ENCODE measurements around the gene SLC39A7.

The SLC39A7 gene, protein sequence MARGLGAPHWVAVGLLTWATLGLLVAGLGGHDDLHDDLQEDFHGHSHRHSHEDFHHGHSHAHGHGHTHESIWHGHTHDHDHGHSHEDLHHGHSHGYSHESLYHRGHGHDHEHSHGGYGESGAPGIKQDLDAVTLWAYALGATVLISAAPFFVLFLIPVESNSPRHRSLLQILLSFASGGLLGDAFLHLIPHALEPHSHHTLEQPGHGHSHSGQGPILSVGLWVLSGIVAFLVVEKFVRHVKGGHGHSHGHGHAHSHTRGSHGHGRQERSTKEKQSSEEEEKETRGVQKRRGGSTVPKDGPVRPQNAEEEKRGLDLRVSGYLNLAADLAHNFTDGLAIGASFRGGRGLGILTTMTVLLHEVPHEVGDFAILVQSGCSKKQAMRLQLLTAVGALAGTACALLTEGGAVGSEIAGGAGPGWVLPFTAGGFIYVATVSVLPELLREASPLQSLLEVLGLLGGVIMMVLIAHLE

GRCh38 chr6:33200219-33201146, at the start of gene SLC39A7, which contains the start of gene RXRB:
Gene SLC39A7 (plus strand): TSS chr6:33200867. CDS start chr6:33201246, 379 bp downstream.
Gene RXRB (minus strand): TSS chr6:33200665. CDS start chr6:33200476, 189 bp downstream.
- no peaks in the 10 kb centered on the region for H3K9me3 Mint-ChIP-seq
- peak within 1 kb of the TSS; percentile 99 for H3K27ac Mint-ChIP-seq (ENCODE audit: low read depth)
- DNase-seq (ENCODE audit: low spot score in 2 of 2) (peak; percentile 90 to 97), ATAC-seq (replicated peaks; ENCODE audit: extremely low read depth, poor library complexity, severe bottlenecking) (peak; percentile 80)
- H3K4me3 Mint-ChIP-seq = peak within 1 kb of the TSS; percentile 99
- H3K4me1 Mint-ChIP-seq = peaks cover 71% of the 10 kb centered on the region
- peaks cover 44% of the 10 kb centered on the region for H3K36me3 Mint-ChIP-seq (ENCODE audit: insufficient read depth)
- H3K27me3 Mint-ChIP-seq = no peaks in the 10 kb centered on the region

- DNase-seq (ENCODE audit: low spot score in 2 of 2) = no peak
- H3K9me3 Mint-ChIP-seq = peaks cover 9% of the 10 kb centered on the region
- no peak overlapping the region for H3K27ac Mint-ChIP-seq (ENCODE audit: low read depth)
- no peaks in the 10 kb centered on the region for H3K4me1 Mint-ChIP-seq
- ATAC-seq (replicated peaks; ENCODE audit: extremely low read depth, poor library complexity, severe bottlenecking) = no peak
- peaks cover 42% of the 10 kb centered on the region for H3K27me3 Mint-ChIP-seq
- H3K4me3 Mint-ChIP-seq = no peak overlapping the region
- no peaks in the 10 kb centered on the region for H3K36me3 Mint-ChIP-seq (ENCODE audit: insufficient read depth)
Measured at GRCh38 chr6:33151050-33151449, 49.6 kb upstream of the SLC39A7 start.

DNA sequence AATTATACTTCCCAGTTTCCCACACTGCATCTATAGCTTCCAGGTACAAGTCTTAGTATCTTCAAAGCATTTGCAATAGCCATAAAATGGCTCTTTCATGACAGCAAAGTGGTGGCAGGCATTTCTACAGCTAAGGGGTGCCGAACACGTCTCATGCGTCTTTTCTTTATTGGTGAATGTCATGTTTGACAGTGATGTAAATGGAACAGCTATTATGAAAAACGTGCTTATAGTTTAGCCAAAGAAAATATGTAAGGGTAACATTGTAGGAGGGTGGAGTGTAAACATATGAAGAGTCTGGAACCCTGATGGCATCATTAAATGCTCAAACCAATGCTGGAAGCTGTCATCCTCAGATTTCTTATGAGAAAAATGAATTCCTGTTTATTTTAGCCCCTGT, 46.3 kb upstream of the SLC39A7 start:
- ATAC-seq (replicated peaks; ENCODE audit: extremely low read depth, poor library complexity, severe bottlenecking) = no peak
- no peaks in the 10 kb centered on the region for H3K4me1 Mint-ChIP-seq
- peaks cover 43% of the 10 kb centered on the region for H3K27me3 Mint-ChIP-seq
- H3K9me3 Mint-ChIP-seq = peaks cover 9% of the 10 kb centered on the region
- H3K36me3 Mint-ChIP-seq (ENCODE audit: insufficient read depth) = no peaks in the 10 kb centered on the region
- H3K4me3 Mint-ChIP-seq = no peak overlapping the region
- H3K27ac Mint-ChIP-seq (ENCODE audit: low read depth) = no peak overlapping the region
- no peak for DNase-seq (ENCODE audit: low spot score in 2 of 2)

DNA sequence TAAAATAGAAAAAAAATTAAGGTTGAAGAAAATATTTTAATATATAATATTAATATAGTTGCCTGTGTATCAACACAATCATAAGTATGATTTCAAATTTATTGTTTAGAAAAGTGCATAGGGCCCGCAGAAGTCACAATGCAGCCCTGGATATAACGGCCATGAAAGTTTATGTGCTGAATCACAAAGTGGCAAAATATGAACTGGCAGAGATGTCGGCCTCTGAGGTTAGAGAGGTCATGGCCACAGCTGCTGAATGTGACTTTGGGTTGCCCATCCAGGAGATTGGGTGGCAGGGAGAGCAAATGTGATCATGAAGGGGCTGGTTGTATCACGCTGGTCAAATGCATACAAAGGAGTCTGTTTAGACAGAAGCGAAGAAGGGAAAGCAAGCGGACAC, 44.1 kb upstream of the SLC39A7 start:
- DNase-seq (ENCODE audit: low spot score in 2 of 2) = no peak
- peaks cover 7% of the 10 kb centered on the region for H3K4me1 Mint-ChIP-seq
- H3K4me3 Mint-ChIP-seq = no peak overlapping the region
- H3K9me3 Mint-ChIP-seq = peaks cover 9% of the 10 kb centered on the region
- no peak for ATAC-seq (replicated peaks; ENCODE audit: extremely low read depth, poor library complexity, severe bottlenecking)
- H3K27me3 Mint-ChIP-seq = peaks cover 30% of the 10 kb centered on the region
- H3K27ac Mint-ChIP-seq (ENCODE audit: low read depth) = no peak overlapping the region
- peaks cover 4% of the 10 kb centered on the region for H3K36me3 Mint-ChIP-seq (ENCODE audit: insufficient read depth)

- DNase-seq (ENCODE audit: low spot score in 2 of 2) (no peak), ATAC-seq (replicated peaks; ENCODE audit: extremely low read depth, poor library complexity, severe bottlenecking) (no peak)
- peaks cover 5% of the 10 kb centered on the region for H3K9me3 Mint-ChIP-seq
- H3K4me1 Mint-ChIP-seq = peaks cover 11% of the 10 kb centered on the region
- peaks cover 5% of the 10 kb centered on the region for H3K36me3 Mint-ChIP-seq (ENCODE audit: insufficient read depth)
- no peak overlapping the region for H3K27ac Mint-ChIP-seq (ENCODE audit: low read depth)
- H3K27me3 Mint-ChIP-seq = peaks cover 30% of the 10 kb centered on the region
- no peak overlapping the region for H3K4me3 Mint-ChIP-seq
Measured at GRCh38 chr6:33156964-33157363, 43.7 kb upstream of the SLC39A7 start.

GRCh38 chr6:33160096-33160495, 40.6 kb upstream of the SLC39A7 start:
- Mint-ChIP-seq H3K27me3 (peaks cover 26% of the 10 kb centered on the region), H3K4me1 (peaks cover 12% of the 10 kb centered on the region), H3K4me3 (no peak overlapping the region), H3K9me3 (no peaks in the 10 kb centered on the region), H3K36me3 (ENCODE audit: insufficient read depth) (peaks cover 5% of the 10 kb centered on the region), H3K27ac (ENCODE audit: low read depth) (no peak overlapping the region)
- ATAC-seq (replicated peaks; ENCODE audit: extremely low read depth, poor library complexity, severe bottlenecking) (no peak), DNase-seq (ENCODE audit: low spot score in 2 of 2) (no peak)

DNA sequence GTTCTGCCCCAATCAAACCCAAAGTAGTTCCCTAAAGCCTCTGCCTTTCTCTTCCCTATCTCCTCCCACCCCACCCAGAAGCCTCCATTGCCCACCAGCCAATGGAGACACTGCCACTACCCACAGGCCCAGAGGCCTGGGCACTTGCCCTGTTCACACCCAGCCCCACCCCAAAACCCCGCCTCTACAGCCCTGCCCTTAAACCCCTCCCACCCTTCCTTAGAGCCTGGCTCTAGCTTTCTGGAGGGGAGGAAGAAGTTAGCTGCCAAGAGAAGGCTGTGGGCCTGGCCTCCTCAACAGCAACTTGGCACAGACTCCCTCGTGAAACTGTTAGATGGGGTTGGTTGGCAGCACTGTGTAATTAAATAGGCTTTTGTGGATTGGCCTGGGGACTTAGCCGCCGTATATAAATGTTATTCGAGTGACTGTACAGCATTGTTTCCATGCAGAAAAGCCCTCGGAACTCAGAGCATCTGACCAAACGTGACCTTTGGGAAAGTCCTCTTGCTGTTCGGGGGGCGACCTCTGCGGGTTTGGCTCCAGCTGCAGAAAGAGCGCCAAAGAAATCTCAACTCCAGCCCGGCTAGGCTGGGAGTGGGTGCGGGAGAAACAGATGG, 39.8 kb upstream of the SLC39A7 start:
- Mint-ChIP-seq H3K4me1 (peaks cover 12% of the 10 kb centered on the region), H3K9me3 (no peaks in the 10 kb centered on the region), H3K36me3 (ENCODE audit: insufficient read depth) (peaks cover 5% of the 10 kb centered on the region), H3K27me3 (peaks cover 28% of the 10 kb centered on the region), H3K4me3 (peak overlapping the region; percentile 83), H3K27ac (ENCODE audit: low read depth) (peak overlapping the region; percentile 87)
- no peak for DNase-seq (ENCODE audit: low spot score in 2 of 2)
- ATAC-seq (replicated peaks; ENCODE audit: extremely low read depth, poor library complexity, severe bottlenecking) = no peak

GRCh38 chr6:33161354-33162331, 39.0 kb upstream of the SLC39A7 start:
- Mint-ChIP-seq H3K4me1 (peaks cover 12% of the 10 kb centered on the region), H3K27ac (ENCODE audit: low read depth) (peak overlapping the region; percentile 87), H3K4me3 (peak overlapping the region; percentile 83), H3K27me3 (peaks cover 31% of the 10 kb centered on the region), H3K36me3 (ENCODE audit: insufficient read depth) (peaks cover 5% of the 10 kb centered on the region), H3K9me3 (no peaks in the 10 kb centered on the region)
- DNase-seq (ENCODE audit: low spot score in 2 of 2) = peak; percentile 72 to 85
- peak; percentile 91 for ATAC-seq (replicated peaks; ENCODE audit: extremely low read depth, poor library complexity, severe bottlenecking)

DNA sequence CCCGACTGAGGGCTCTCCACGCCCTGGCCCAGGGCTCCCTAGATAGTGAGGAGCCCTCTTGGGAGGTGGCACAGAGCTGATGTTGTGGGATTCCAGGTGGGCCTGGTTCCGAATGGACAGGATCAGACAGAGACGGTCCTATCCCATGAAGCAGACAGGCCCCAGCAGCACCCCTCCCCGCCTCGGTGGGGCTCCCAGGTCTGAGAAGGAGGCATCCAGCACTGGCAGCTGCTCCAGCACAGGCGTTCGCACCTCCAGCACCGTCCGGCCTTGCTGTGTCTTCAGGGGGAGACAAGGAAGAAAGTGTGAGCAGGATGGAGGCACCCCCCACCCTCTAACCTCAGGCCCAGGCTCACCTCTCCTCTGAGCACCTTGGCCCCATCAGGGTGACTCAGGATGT, 37.1 kb upstream of the SLC39A7 start:
- Mint-ChIP-seq H3K36me3 (ENCODE audit: insufficient read depth) (peaks cover 5% of the 10 kb centered on the region), H3K9me3 (no peaks in the 10 kb centered on the region)

DNA sequence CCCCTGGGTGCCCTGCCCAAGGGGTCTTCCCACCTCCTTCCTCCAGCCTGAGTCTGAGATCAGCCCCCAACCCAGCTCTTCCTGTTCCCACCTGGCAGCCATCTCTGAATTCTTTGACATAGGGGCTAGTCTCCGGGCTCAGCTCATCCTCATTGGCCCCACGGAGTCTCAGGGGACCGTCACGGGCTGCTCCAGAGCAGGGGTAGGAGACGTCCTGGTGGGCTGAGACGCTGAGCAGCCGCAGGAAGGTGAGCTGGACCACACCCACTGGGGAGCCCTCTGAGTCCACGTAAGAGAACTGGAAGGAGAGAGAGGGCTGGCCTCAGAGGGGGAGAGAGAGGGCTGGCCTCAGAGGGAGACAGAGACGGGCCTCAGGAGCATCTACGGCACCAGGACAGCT, 36.5 kb upstream of the SLC39A7 start:
- Mint-ChIP-seq H3K27me3 (peaks cover 27% of the 10 kb centered on the region), H3K4me1 (peaks cover 12% of the 10 kb centered on the region), H3K9me3 (no peaks in the 10 kb centered on the region), H3K36me3 (ENCODE audit: insufficient read depth) (peaks cover 6% of the 10 kb centered on the region), H3K4me3 (no peak overlapping the region), H3K27ac (ENCODE audit: low read depth) (no peak overlapping the region)
- ATAC-seq (replicated peaks; ENCODE audit: extremely low read depth, poor library complexity, severe bottlenecking) (no peak), DNase-seq (ENCODE audit: low spot score in 2 of 2) (no peak)

More for the DNA sequence above, 37.1 kb upstream of the SLC39A7 start:
- H3K4me1 Mint-ChIP-seq = peaks cover 12% of the 10 kb centered on the region
- no peak overlapping the region for H3K4me3 Mint-ChIP-seq
- no peak overlapping the region for H3K27ac Mint-ChIP-seq (ENCODE audit: low read depth)
- ATAC-seq (replicated peaks; ENCODE audit: extremely low read depth, poor library complexity, severe bottlenecking) (no peak), DNase-seq (ENCODE audit: low spot score in 2 of 2) (no peak)
- peaks cover 27% of the 10 kb centered on the region for H3K27me3 Mint-ChIP-seq

DNA sequence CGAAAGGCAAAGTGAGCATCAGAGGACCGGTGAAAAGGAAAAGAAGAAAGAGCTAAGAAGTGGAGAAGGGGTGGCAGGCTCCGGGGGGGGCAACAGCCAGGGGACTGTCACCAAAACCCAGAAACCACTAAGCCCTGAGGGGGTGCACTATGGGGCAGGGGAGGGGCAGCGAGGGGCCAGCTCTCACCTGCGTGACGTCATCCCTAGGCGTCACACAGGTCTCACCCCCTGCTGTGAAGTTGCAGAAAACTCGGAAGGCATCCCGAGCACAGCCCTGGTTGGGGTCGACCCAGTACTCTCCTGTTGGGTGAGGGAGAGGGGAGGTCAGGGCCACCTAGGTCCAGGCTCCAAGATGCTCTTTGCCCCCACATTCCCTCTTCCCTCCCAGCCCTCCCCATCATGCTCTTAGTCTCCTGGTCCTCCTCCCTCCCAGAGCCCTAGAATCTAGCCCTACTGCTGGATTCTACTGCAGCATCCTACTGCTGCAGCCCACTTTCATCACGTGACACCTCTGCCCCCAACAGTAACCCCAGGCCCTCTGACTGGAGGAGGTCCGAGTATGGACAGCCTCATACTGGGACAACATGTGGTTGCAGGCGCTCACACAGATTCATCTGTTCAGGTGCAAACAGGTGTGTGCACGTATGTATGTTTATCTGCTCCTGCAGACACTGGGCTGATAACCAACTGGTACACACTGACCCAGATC, 35.8 kb upstream of the SLC39A7 start:
- Mint-ChIP-seq H3K9me3 (no peaks in the 10 kb centered on the region), H3K27ac (ENCODE audit: low read depth) (no peak overlapping the region), H3K4me3 (no peak overlapping the region), H3K36me3 (ENCODE audit: insufficient read depth) (peaks cover 8% of the 10 kb centered on the region), H3K27me3 (peaks cover 27% of the 10 kb centered on the region), H3K4me1 (peaks cover 12% of the 10 kb centered on the region)
- ATAC-seq (replicated peaks; ENCODE audit: extremely low read depth, poor library complexity, severe bottlenecking) = no peak
- DNase-seq (ENCODE audit: low spot score in 2 of 2) = no peak
